ENCODE data around the gene MBP. TPM values are rescaled to one million over a fixed set of nuclear protein-coding genes. Genes with fewer than 3 reads are reported as not detected.

MBP gene
- total RNA-seq, 3 donors from 2014 or later: 37.9 to 48.5 (median 47.4) TPM

DNA sequence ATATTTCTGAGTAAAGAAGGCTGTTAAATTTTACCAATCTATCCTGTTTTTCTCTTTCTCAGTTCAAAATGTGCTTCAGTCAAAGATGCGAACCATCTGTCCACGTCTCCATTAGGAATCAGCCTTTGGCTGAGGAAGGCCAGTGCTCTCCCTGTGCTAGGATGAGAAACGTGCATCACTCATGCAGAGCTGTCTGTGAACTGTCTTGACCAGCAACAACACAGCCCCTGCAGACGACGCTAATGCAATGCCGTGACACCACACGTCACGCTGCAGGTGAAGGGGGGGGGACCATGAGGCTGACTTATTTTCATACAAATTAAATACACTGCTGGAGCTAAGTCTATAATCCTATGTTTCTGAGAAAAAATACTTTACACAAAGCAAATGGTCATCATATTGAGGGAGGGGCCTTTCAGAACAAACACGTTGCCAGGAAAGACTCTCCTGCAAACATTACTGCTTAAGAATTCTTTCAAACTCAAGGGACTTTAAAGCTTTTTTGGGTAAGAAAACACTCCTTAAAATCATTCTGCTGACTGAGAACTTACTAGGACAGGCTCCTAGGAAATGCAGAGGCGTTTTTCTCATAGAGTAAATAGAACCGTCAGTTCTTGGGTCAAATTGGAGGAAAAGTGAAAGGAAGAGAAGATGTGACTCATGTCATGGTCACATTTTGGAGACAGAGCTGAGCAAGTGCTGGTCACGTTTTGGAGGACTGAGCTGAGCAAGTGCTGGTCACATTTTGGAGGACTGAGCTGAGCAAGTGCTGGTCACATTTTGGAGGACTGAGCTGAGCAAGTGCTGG, 97.0 kb downstream of the MBP start:
- no peaks in the 10 kb centered on the region for H3K9me3 ChIP-seq

DNA sequence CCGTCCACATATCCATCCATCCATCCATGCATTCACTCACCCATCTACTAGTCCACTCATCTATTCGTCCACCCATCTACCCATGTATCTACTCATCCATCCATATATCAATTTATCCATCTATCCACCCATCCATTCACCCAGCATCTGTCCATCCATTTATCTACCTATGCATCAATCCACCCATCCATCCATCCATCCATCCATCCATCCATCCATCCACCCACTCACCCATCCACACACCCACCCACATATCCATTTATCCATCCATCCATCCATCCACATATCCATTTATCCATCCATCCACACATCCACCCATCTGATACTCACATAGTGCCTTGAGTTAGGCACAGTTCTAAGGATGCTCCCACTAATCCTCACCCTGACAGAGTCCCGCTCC, 99.0 kb downstream of the MBP start:
- TF ChIP-seq, protein P1, sequence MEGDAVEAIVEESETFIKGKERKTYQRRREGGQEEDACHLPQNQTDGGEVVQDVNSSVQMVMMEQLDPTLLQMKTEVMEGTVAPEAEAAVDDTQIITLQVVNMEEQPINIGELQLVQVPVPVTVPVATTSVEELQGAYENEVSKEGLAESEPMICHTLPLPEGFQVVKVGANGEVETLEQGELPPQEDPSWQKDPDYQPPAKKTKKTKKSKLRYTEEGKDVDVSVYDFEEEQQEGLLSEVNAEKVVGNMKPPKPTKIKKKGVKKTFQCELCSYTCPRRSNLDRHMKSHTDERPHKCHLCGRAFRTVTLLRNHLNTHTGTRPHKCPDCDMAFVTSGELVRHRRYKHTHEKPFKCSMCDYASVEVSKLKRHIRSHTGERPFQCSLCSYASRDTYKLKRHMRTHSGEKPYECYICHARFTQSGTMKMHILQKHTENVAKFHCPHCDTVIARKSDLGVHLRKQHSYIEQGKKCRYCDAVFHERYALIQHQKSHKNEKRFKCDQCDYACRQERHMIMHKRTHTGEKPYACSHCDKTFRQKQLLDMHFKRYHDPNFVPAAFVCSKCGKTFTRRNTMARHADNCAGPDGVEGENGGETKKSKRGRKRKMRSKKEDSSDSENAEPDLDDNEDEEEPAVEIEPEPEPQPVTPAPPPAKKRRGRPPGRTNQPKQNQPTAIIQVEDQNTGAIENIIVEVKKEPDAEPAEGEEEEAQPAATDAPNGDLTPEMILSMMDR (IDR thresholded peaks at IDR 0.05): no peak
- no peak overlapping the region for H3K4me3 ChIP-seq
- H3K36me3 ChIP-seq (ENCODE audit: low read depth): no peaks in the 10 kb centered on the region
- intact Hi-C loops (cut with DNase I, micrococcal nuclease): no loop called here
- no peak for DNase-seq
- H3K4me1 ChIP-seq (ENCODE audit: low read depth): no peaks in the 10 kb centered on the region
- ATAC-seq: no peak
- H3K9me3 ChIP-seq: no peaks in the 10 kb centered on the region

More for the DNA sequence above, 97.0 kb downstream of the MBP start:
- intact Hi-C loops (cut with DNase I, micrococcal nuclease): no loop called here
- TF ChIP-seq, protein P1 (IDR thresholded peaks at IDR 0.05): no peak
- H3K4me3 ChIP-seq: no peak overlapping the region
- H3K4me1 ChIP-seq (ENCODE audit: low read depth): no peaks in the 10 kb centered on the region
- DNase-seq (no peak), ATAC-seq (no peak)
- H3K36me3 ChIP-seq (ENCODE audit: low read depth): no peaks in the 10 kb centered on the region

DNA sequence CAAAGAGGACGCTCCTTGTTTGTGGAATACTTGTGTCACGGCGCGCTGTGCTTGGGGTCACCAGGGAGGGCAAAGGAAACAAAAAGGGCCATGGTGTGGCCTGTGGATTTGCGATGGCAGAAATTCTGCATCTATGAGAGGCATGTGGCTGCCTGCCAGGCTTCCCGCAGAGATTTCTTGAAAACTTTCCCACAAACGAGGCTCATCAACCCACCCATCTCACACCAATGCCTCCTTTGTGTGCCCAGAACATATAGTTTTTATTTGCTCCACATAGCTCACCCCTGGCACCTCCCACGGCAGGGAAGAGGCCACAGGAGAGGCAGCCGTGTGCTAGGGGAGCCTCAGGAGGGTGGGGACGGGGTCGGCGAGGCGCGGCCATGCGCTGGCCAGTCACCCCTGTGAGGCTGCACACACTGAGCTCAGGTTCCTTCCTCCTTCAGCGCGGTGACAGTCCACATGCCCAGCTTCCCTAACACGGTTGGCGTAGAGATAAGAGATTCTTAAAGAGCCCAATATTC, 100.3 kb downstream of the MBP start:
- Histone ChIP-seq H3K4me1 (ENCODE audit: low read depth) (no peaks in the 10 kb centered on the region), H3K9me3 (no peaks in the 10 kb centered on the region), H3K4me3 (no peak overlapping the region), H3K36me3 (ENCODE audit: low read depth) (no peaks in the 10 kb centered on the region)
- DNase-seq: peak in 1 of 3 donors; percentile 40
- TF ChIP-seq, protein P1 (IDR thresholded peaks at IDR 0.05): no peak
- intact Hi-C loops (cut with DNase I, micrococcal nuclease): no loop called here
- ATAC-seq: peak; percentile 43

DNA sequence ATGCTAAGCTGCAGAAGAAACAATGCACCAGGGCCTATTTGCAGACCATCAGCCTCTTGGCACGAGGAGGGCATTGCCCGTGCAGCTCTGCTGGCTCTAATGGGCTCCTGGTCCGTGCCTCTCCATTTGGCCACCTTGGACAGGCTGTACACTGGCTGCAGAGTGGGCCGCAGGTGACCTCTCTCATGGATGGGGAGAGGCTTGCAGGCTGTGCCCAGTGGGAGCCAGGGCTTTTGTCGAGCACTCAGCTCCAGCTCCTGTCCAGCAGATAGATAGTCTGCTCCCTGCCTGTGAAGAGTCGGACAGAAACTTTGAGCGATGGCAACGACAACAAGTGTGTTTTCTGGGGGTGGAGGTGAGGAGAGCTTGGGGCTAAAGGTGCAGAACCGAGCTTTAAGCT, 100.9 kb downstream of the MBP start:
- Histone ChIP-seq H3K4me3 (no peak overlapping the region), H3K36me3 (ENCODE audit: low read depth) (no peaks in the 10 kb centered on the region), H3K9me3 (no peaks in the 10 kb centered on the region), H3K4me1 (ENCODE audit: low read depth) (no peaks in the 10 kb centered on the region)
- ATAC-seq (no peak), DNase-seq (peak in 1 of 3 donors; percentile 28)
- TF ChIP-seq, protein P1 (IDR thresholded peaks at IDR 0.05): no peak
- intact Hi-C loops (cut with DNase I, micrococcal nuclease): no loop called here

DNA sequence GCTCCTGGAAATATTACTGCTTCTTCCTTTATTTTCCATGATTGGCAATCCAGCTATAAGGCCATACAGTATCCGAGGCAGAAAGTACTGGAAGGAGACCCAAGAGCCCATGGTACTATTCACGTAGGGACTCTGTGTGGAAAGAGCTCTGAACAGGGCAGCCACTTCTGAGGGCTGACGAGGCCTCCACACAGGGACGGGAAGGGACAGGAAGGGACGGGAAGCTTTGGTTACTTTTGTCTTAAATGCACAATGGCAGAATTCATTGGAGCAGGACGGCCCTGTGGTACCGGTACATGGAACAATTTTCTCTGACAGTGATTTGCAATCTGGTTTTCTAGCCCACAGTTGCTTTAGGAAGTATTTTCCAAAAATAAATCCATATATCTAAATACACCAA, 102.4 kb downstream of the MBP start:
- H3K4me1 ChIP-seq (ENCODE audit: low read depth): no peaks in the 10 kb centered on the region
- DNase-seq: no peak
- no peak for ATAC-seq
- no peaks in the 10 kb centered on the region for H3K36me3 ChIP-seq (ENCODE audit: low read depth)
- intact Hi-C loops (cut with DNase I, micrococcal nuclease): no loop called here
- no peak overlapping the region for H3K4me3 ChIP-seq
- TF ChIP-seq, protein P1 (IDR thresholded peaks at IDR 0.05): no peak
- no peaks in the 10 kb centered on the region for H3K9me3 ChIP-seq

Measured in mucosa of descending colon (tissue), 3 donors.